Activated T-cell treated with anti-CD3 and anti-CD28 coated beads, Interleukin-2, amount 50 U/mL, for 24 hours (primary cell): ENCODE results near the gene ALKBH1.
"Not testable (repeated sequence)": the region's sequence is repeated elsewhere in the genome, so short reads cannot be mapped to it uniquely, and the experiment has no call there.

Experiments
- DNase-seq: peaks from one replicate; pipeline ENCODE4 v3.0.0-alpha.2; 2020
- H3K27ac Mint-ChIP-seq: 2 replicates; pipeline ENCODE4 v1.8.0; 2020; ENCODE audit warnings: mild to moderate bottlenecking, mixed read lengths
- H3K27me3 Mint-ChIP-seq: 2 replicates; pipeline ENCODE4 v1.8.0; 2020; ENCODE audit warnings: mixed read lengths
- H3K36me3 Mint-ChIP-seq: 2 replicates; pipeline ENCODE4 v1.8.0; 2020; ENCODE audit warnings: low read depth, mixed read lengths
- H3K4me1 Mint-ChIP-seq: 2 replicates; pipeline ENCODE4 v1.8.0; 2020; ENCODE audit warnings: low read depth, mixed read lengths
- H3K4me3 Mint-ChIP-seq: 2 replicates; pipeline ENCODE4 v1.8.0; 2020; ENCODE audit warnings: mild to moderate bottlenecking, moderate library complexity, mixed read lengths
- H3K9me3 Mint-ChIP-seq: 2 replicates; pipeline ENCODE4 v1.8.0; 2020; ENCODE audit warnings: mixed read lengths

ALKBH1 gene

DNA sequence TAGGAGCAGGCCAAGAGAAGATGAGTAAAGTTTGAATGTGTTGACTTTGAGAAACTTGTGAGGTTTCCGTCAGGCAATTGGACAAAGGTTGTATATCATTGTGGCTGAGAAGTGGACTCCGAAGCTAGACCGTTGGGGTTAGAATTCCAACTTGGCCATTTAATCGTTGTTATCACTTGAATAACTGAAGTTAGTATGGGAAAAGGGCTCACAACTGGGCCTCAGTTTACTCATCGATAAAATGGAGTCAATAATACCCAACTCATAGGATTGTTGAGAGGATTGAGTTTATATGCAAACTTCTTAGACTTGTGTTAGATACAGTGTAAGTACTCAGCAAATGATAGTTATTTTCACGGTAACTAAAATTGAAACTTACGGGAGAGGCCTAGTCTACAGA lies 926 bp upstream of the ALKBH1 start:
- peaks cover 56% of the 10 kb centered on the region for H3K4me1 Mint-ChIP-seq
- no peaks in the 10 kb centered on the region for H3K27me3 Mint-ChIP-seq
- H3K27ac Mint-ChIP-seq, result peak overlapping the region; percentile 95
- peak overlapping the region; percentile 90 for H3K4me3 Mint-ChIP-seq
- DNase-seq, result no peak
- H3K9me3 Mint-ChIP-seq, result no peaks in the 10 kb centered on the region
- peaks cover 87% of the 10 kb centered on the region for H3K36me3 Mint-ChIP-seq

DNA sequence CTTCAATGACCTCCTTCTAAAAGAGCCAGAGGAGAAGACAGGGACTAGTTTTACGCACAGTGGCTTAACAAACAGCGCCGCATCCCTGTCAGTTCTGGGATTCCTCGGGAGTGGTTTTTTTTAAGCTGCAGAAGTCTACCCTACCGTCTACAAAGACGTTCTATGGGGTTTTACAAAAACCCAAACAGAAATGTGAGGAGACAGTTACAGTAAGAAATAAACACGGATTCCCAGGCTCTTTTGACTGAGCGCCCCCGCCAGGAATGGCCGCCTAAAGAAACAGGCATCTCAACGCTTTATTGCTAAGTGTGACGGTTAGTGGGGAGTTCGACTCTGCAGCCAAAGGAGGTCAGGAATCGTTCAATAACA lies 484 bp downstream of the ALKBH1 start:
- no peaks in the 10 kb centered on the region for H3K27me3 Mint-ChIP-seq
- H3K4me3 Mint-ChIP-seq, result peak overlapping the region; percentile 90
- DNase-seq, result no peak
- peak overlapping the region; percentile 95 for H3K27ac Mint-ChIP-seq
- peaks cover 86% of the 10 kb centered on the region for H3K36me3 Mint-ChIP-seq
- peaks cover 46% of the 10 kb centered on the region for H3K4me1 Mint-ChIP-seq
- no peaks in the 10 kb centered on the region for H3K9me3 Mint-ChIP-seq

DNA sequence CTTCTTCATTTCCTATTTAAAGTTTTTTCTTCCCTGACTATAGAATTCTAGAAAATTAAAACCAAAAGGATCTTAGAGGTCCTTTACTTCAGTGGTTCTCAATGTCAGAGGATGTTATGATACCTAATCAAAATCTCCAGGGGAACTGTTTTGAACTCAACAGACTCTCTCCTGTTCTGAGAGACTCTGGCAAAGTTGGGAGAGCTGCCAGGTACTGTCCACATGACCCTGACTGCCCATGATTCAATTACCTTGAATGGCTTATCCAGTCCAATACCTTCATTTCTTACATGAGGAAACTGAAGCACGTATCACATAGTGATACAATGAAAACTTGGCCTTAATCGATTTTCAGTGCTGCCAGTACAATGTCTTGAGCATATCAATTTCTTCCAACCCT lies 16.6 kb downstream of the ALKBH1 start:
- H3K27ac Mint-ChIP-seq, result peak overlapping the region; percentile 18
- no peak for DNase-seq
- peaks cover 89% of the 10 kb centered on the region for H3K36me3 Mint-ChIP-seq
- H3K4me3 Mint-ChIP-seq, result no peak overlapping the region
- no peaks in the 10 kb centered on the region for H3K27me3 Mint-ChIP-seq
- no peaks in the 10 kb centered on the region for H3K9me3 Mint-ChIP-seq
- no peaks in the 10 kb centered on the region for H3K4me1 Mint-ChIP-seq

DNA sequence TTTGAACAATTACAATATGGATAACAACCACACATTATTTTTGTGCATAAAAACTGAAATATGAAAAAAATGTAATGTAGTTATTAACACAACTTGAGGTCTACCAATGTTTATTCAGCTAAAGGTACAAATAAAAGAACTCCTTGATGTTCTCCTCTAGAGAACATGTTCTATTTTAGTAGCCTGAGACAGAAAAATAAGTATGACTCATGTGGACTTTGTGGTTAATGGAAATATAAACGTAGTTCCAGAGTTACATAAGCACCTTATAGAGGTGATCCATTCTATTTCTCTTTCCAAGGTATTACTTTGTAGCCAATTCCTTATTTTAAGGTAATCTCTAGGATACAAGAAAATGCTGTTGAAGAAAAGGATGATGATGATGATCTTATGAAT lies 25.7 kb downstream of the ALKBH1 start:
- Mint-ChIP-seq H3K36me3 (peaks cover 84% of the 10 kb centered on the region), H3K9me3 (no peaks in the 10 kb centered on the region), H3K4me3 (no peak overlapping the region), H3K27me3 (no peaks in the 10 kb centered on the region), H3K4me1 (peaks cover 8% of the 10 kb centered on the region), H3K27ac (no peak overlapping the region)
- no peak for DNase-seq

DNA sequence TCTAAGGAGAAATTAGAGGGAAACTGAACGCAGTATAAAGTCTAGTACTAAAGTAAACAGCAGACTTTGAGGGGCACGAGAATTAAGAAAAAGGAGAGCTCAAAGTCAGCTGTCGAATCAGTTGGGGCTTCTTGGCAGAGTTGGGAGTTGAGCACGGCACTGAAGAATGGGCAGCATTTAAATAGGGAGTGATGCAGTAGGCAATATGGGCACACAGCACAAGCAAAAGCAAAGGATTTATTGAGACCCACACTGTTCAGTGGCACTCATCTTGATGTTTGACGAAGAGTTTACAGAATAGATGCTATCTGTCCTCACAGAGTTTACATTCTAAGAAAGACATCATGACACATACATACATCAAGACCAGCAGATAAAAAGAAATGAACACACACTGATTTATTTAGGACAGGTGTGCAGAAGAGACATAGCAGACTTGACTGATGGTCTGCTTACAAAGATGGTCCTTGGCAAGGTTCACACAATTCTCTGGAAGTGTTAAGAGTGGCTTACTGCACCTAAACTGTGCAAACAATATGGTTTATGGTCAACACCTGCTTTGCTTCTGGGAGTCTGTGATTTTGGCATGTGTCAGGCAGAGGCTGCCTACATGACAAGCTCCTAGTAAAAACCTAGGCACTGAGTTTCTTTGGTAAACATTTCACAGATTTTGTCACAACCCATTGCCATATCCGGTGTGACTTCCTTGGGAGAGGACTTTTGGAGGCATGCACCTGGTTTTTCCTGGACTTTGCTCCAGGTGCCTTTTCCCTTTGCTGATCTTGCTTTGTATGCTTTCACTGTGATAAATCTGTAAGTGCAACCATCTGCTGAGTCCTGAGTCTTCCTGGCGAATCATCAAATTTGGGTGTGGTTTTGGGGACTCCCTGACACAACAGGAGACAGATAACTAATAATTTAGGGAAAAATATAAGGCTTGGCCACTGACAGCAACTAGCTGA lies 26.3 kb downstream of the ALKBH1 start:
- no peaks in the 10 kb centered on the region for H3K9me3 Mint-ChIP-seq

DNA sequence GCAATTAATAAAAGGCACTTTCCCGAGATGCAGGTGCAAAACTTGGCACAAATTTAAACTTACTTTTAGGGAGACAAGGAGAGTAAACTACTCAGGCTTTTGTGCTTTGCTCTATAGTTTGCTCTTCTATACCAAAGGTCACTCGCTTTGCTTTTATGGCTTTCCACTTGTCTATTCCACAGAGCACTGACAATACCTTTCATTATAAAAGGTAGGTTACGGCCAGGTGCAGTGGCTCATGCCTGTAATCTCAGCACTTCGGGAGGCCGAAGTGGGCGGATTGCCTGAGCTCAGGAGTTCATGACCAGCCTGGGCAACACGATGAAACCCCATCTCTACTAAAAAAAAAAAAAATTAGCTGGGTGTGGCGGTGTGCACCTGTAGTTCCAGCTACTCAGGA lies 32.9 kb downstream of the ALKBH1 start:
- Mint-ChIP-seq H3K27me3 (no peaks in the 10 kb centered on the region), H3K4me3 (no peak overlapping the region), H3K4me1 (no peaks in the 10 kb centered on the region), H3K9me3 (no peaks in the 10 kb centered on the region), H3K36me3 (peaks cover 81% of the 10 kb centered on the region), H3K27ac (no peak overlapping the region)
- DNase-seq, result no peak

More for the DNA sequence above, 26.3 kb downstream of the ALKBH1 start:
- Mint-ChIP-seq H3K36me3 (peaks cover 83% of the 10 kb centered on the region), H3K4me1 (peaks cover 8% of the 10 kb centered on the region), H3K4me3 (no peak overlapping the region), H3K27ac (no peak overlapping the region), H3K27me3 (no peaks in the 10 kb centered on the region)
- DNase-seq, result no peak

DNA sequence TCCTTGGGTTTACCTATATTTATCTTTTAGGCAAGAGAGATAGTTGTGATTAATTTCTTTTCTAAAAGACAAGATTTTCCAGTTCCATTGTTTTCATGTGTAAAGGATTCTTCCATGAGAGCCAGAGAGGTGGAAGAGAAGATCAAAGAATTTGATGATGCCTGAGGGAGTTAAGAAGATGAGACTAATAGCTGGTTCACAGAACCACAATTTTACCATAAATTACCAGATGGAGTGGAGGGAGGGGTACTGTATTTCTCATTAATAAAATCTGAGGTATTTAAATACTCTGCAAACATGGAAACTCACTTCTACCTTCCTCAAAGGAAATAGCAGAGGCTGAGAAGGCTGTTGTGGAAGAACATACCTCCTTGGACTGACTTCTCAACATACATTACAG lies 34.6 kb downstream of the ALKBH1 start:
- H3K9me3 Mint-ChIP-seq, result no peaks in the 10 kb centered on the region
- H3K27me3 Mint-ChIP-seq, result no peaks in the 10 kb centered on the region
- peaks cover 64% of the 10 kb centered on the region for H3K36me3 Mint-ChIP-seq
- H3K4me3 Mint-ChIP-seq, result no peak overlapping the region
- no peak for DNase-seq
- H3K4me1 Mint-ChIP-seq, result no peaks in the 10 kb centered on the region
- H3K27ac Mint-ChIP-seq, result no peak overlapping the region

DNA sequence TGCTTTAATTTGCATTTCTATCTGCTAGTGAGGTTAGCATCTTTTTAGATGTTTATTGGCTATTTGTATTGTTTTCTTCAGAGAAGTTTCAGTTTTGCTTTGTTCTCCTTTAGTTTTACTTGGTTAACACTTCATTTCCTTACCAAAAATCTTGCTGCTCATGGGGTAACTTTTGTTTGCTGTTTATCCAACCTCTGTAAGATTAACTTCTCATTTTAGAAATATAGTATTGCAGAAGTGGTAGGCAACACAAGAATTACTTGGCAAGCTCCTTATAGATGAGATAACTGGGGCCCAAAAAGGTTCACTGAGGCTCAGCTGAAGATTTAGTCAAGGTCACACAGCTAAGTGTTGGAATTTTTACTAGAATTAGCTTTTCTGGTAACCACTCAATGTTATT lies 40.5 kb downstream of the ALKBH1 start:
- peaks cover 9% of the 10 kb centered on the region for H3K36me3 Mint-ChIP-seq
- DNase-seq, result no peak
- no peaks in the 10 kb centered on the region for H3K4me1 Mint-ChIP-seq
- no peak overlapping the region for H3K4me3 Mint-ChIP-seq
- H3K27ac Mint-ChIP-seq, result no peak overlapping the region
- H3K9me3 Mint-ChIP-seq, result no peaks in the 10 kb centered on the region
- no peaks in the 10 kb centered on the region for H3K27me3 Mint-ChIP-seq

DNA sequence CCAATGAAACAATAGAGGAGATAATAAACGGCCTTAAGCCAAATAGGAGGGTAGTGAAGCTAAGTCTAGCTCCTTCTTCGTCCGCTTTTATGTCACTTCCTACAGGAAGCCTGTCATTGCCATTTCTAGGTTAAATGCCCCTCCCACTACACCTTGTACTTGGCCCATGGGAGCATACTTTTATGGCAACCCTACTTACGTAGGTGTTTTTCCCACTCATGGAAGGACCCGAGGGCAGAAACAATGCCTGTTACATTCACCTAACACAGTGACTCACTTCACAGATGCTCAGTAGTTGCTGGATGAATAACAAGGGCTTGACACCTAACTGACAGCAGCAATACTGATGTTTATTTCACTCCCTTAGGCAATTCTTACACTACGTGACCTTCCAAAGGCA lies 44.5 kb downstream of the ALKBH1 start:
- no peak overlapping the region for H3K27ac Mint-ChIP-seq
- no peaks in the 10 kb centered on the region for H3K36me3 Mint-ChIP-seq
- no peaks in the 10 kb centered on the region for H3K9me3 Mint-ChIP-seq
- no peaks in the 10 kb centered on the region for H3K4me1 Mint-ChIP-seq
- no peaks in the 10 kb centered on the region for H3K27me3 Mint-ChIP-seq
- DNase-seq, result no peak
- H3K4me3 Mint-ChIP-seq, result no peak overlapping the region

DNA sequence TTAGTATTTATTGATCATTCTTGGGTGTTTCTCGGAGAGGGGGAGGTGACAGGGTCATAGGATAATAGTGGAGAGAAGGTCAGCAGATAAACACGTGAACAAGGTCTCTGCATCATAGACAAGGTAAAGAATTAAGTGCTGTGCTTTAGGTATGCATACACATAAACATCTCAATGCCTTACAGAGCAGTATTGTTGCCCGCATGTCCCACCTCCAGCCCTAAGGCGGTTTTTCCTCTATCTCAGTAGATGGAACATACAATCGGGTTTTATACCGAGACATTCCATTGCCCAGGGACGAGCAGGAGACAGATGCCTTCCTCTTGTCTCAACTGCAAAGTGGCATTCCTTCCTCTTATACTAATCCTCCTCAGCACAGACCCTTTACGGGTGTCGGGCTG lies 46.3 kb downstream of the ALKBH1 start:
- H3K27ac Mint-ChIP-seq, H3K9me3 Mint-ChIP-seq, H3K36me3 Mint-ChIP-seq, DNase-seq, H3K27me3 Mint-ChIP-seq, H3K4me3 Mint-ChIP-seq, H3K4me1 Mint-ChIP-seq: not testable (repeated sequence)

DNA sequence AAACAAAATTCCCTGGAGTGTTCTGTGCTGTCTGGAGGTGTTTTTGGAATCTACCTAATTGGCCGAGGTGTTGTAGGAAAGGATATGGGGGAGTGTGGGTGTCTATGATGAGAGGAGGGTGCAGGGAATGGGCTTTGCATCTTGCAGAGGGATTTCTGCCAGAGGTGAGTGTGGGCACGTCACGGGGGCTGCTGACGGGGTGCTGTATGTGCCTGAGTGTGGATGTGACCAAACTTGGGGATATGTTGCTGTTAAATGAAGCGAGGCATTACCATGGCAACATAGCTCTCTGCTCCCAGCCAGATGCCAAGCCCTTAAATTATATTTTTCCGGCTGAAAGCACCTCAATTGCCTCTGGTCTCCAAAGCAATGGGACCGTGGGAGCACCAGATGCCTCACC lies 47.1 kb downstream of the ALKBH1 start:
- Mint-ChIP-seq H3K9me3 (no peaks in the 10 kb centered on the region), H3K4me1 (no peaks in the 10 kb centered on the region), H3K4me3 (no peak overlapping the region), H3K36me3 (no peaks in the 10 kb centered on the region), H3K27ac (no peak overlapping the region), H3K27me3 (no peaks in the 10 kb centered on the region)
- no peak for DNase-seq

DNA sequence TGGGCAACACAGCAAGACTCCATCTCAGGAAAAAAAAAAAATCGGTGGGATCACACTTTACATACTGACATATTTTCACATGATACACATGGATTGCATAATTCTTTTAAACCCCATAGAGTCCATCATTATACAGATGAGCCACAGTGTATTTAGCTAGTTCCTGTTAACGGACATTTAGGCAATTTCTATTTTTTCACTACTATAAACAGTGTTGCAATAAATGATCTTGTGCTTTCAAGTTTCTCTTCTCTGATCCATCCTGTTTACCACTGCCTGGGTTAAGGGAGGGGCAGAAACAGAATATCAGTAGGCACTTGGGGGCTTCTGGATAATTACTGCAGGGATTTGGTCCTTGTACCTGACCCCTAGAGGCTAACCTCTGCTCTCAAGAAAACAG lies 48.0 kb downstream of the ALKBH1 start:
- DNase-seq, result no peak
- Mint-ChIP-seq H3K4me3 (no peak overlapping the region), H3K27me3 (no peaks in the 10 kb centered on the region), H3K9me3 (no peaks in the 10 kb centered on the region), H3K4me1 (no peaks in the 10 kb centered on the region), H3K27ac (no peak overlapping the region), H3K36me3 (no peaks in the 10 kb centered on the region)

DNA sequence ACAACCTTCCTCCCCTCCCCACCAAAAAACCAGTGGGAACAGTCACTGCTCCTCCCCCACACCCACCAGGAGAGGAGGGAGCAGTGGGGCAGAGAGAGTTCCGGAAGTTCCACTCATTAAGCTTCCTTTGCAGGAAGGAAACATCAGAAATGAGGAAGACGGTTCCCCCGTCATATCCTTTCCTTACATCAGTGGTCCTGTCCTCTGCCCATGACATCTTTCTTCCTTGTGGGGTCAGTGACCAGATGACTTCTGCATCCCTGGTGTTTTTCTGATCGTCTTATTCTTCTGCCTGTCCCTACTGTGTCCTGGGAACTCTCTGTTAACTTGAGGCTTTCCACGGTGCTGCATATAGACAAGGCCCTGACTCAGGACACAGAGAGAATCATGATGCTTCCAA lies 50.5 kb downstream of the ALKBH1 start:
- H3K36me3 Mint-ChIP-seq, result no peaks in the 10 kb centered on the region
- H3K27me3 Mint-ChIP-seq, result no peaks in the 10 kb centered on the region
- no peaks in the 10 kb centered on the region for H3K9me3 Mint-ChIP-seq
- no peak overlapping the region for H3K27ac Mint-ChIP-seq
- no peaks in the 10 kb centered on the region for H3K4me1 Mint-ChIP-seq
- no peak for DNase-seq
- no peak overlapping the region for H3K4me3 Mint-ChIP-seq

DNA sequence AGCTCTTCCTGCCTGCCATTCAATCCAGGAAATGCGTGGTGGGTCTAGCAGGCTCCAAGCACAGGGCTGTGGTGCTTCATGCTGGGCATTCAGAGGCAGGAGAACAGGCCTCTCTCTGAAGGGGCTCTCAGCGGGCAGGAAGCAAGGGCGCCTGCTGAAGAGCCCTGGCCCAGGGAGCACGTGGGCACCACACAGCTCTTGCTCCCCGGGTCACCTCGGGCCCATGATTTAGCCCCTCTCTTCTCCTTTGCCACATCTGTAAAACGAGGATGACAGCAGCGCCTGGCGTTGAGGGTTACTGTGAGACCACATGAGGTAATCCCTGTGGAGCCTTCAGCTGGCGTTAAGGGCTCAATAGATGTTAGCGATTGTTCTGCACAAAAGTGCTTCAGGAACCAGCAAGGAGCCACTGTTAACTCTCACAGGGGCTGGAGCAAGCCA lies 53.8 kb downstream of the ALKBH1 start:
- H3K27me3 Mint-ChIP-seq, result no peaks in the 10 kb centered on the region
- no peaks in the 10 kb centered on the region for H3K4me1 Mint-ChIP-seq
- DNase-seq, result no peak

DNA sequence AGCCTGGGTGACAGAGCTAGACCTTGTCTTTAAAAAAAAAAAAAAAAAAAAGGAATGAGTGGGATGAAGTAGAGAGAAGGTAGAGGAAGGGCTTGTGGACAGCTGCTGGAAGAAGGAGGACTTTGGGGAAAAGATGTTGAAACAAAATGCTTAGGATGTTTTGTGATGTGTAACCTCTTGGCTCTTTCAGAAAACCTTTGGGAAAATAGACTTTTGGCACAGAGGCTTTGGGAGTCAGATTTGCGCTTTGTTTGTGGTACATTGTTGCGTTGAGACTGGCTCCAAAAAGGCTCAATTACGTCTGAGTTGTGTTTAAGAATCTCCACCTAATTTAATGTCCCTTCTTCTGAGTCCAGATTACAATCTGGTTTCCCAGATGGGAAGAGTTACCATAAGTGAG lies 58.5 kb downstream of the ALKBH1 start:
- Mint-ChIP-seq H3K27me3 (no peaks in the 10 kb centered on the region), H3K36me3 (no peaks in the 10 kb centered on the region), H3K4me1 (no peaks in the 10 kb centered on the region), H3K9me3 (no peaks in the 10 kb centered on the region), H3K4me3 (no peak overlapping the region), H3K27ac (no peak overlapping the region)
- DNase-seq, result no peak

More for the DNA sequence above, 53.8 kb downstream of the ALKBH1 start:
- H3K27ac Mint-ChIP-seq, result no peak overlapping the region
- H3K36me3 Mint-ChIP-seq, result no peaks in the 10 kb centered on the region
- H3K4me3 Mint-ChIP-seq, result no peak overlapping the region
- no peaks in the 10 kb centered on the region for H3K9me3 Mint-ChIP-seq
